Neural cell (in vitro differentiated cells): ENCODE results near the gene DNA2. TPM values are rescaled to one million over a fixed set of nuclear protein-coding genes. Genes with fewer than 3 reads are reported as not detected.

Experiments used
- H2AFZ ChIP-seq: fragments of 200-600, 300-800 bp; sonication (generic), shearing (Covaris generic); 2 replicates; pipeline ENCODE4 v1.6.0; 2014; ENCODE audit warnings: low read depth, mild to moderate bottlenecking, antibody characterized with exemption, low read length, moderate library complexity
- H3F3A ChIP-seq: fragments of 200-600 bp; shearing (Covaris generic); 2 replicates; pipeline ENCODE4 v1.6.1; 2016; ENCODE audit warnings: mild to moderate bottlenecking, moderate library complexity, mixed read lengths, antibody characterized with exemption, low read length; ENCODE audit not compliant: insufficient read depth, poor library complexity, severe bottlenecking
- H3K27ac ChIP-seq: fragments of 200-600, 300-800 bp; sonication (generic), shearing (Covaris generic); 2 replicates; pipeline ENCODE4 v1.5.1; 2014; ENCODE audit warnings: mild to moderate bottlenecking, low read length, moderate library complexity
- H3K27me3 ChIP-seq: fragments of 300-800, 200-600 bp; sonication (generic), shearing (Covaris generic); 2 replicates; pipeline ENCODE4 v1.6.0; 2014; ENCODE audit warnings: mild to moderate bottlenecking, low read depth, low read length, moderate library complexity; ENCODE audit not compliant: insufficient read depth
- H3K36me3 ChIP-seq: fragments of 300-800, 200-600 bp; sonication (generic), shearing (Covaris generic); 2 replicates; pipeline ENCODE4 v1.5.1; 2014; ENCODE audit warnings: mild to moderate bottlenecking, antibody characterized with exemption, low read length, moderate library complexity; ENCODE audit not compliant: insufficient read depth
- H3K4me2 ChIP-seq: fragments of 300-800, 200-600 bp; sonication (generic), shearing (Covaris generic); 2 replicates; pipeline ENCODE4 v1.6.0; 2014; ENCODE audit warnings: mild to moderate bottlenecking, low read length
- H3K4me3 ChIP-seq: fragments of 300-800, 200-600 bp; sonication (generic), shearing (Covaris generic); 2 replicates; pipeline ENCODE4 v1.5.1; 2014; ENCODE audit warnings: mild to moderate bottlenecking, low read length, moderate library complexity
- H3K79me2 ChIP-seq: fragments of 200-600 bp; shearing (Covaris generic); replicated peaks from 2 replicates; pipeline ENCODE4 v1.6.0; 2014; ENCODE audit warnings: mild to moderate bottlenecking, low read length, moderate library complexity; ENCODE audit not compliant: insufficient read depth
- H3K9ac ChIP-seq: fragments of 300-800, 200-600 bp; sonication (generic), shearing (Covaris generic); 2 replicates; pipeline ENCODE4 v1.6.1; 2016; ENCODE audit warnings: mild to moderate bottlenecking, low read length, mixed read lengths
- H3K9me2 ChIP-seq: fragments of 200-600 bp; shearing (Covaris generic); 2 replicates; pipeline ENCODE4 v1.6.1; 2016; ENCODE audit warnings: mild to moderate bottlenecking, low read length, mixed read lengths; ENCODE audit not compliant: insufficient read depth
- H3K9me3 ChIP-seq: fragments of 200-600, 300-800 bp; sonication (generic), shearing (Covaris generic); 2 replicates; pipeline ENCODE4 v1.6.1; 2016; ENCODE audit warnings: mild to moderate bottlenecking, mixed run types, low read length, moderate library complexity, mixed read lengths
- H4K20me1 ChIP-seq: fragments of 200-600 bp; shearing (Covaris generic); 2 replicates; pipeline ENCODE4 v1.6.1; 2016; ENCODE audit warnings: mild to moderate bottlenecking, mixed run types; ENCODE audit not compliant: insufficient read depth
- CTCF ChIP-seq: fragments of 450-650 bp; IDR thresholded peaks from 2 replicates; pipeline ENCODE4 v1.5.1; 2014; ENCODE audit warnings: antibody characterized with exemption, mild to moderate bottlenecking, moderate library complexity; ENCODE audit not compliant: poor library complexity, severe bottlenecking
- EP300 ChIP-seq: fragments of 450-650 bp; conservative IDR thresholded peaks from 2 replicates; pipeline ENCODE4 v1.6.1; 2014; ENCODE audit warnings: antibody characterized with exemption, mild to moderate bottlenecking, moderate library complexity; ENCODE audit not compliant: poor library complexity, severe bottlenecking
- EZH2 ChIP-seq: fragments of 200-600, 300-800 bp; shearing (Covaris generic), sonication (generic); IDR thresholded peaks from 2 replicates; pipeline ENCODE4 v1.6.1; 2014; ENCODE audit warnings: antibody characterized with exemption, low read length, borderline replicate concordance, mild to moderate bottlenecking; ENCODE audit not compliant: insufficient read depth, poor library complexity, severe bottlenecking
- MXI1 ChIP-seq: fragments of 450-650 bp; conservative IDR thresholded peaks from 2 replicates; pipeline ENCODE4 v1.6.1; 2014; ENCODE audit warnings: antibody characterized with exemption, mild to moderate bottlenecking; ENCODE audit not compliant: poor library complexity, severe bottlenecking
- POLR2AphosphoS5 ChIP-seq: IDR thresholded peaks from 2 replicates; pipeline ENCODE4 v1.6.1; 2012
- RAD21 ChIP-seq: fragments of 450-650 bp; conservative IDR thresholded peaks from 2 replicates; pipeline ENCODE4 v1.6.1; 2014; ENCODE audit warnings: antibody characterized with exemption, mild to moderate bottlenecking, moderate library complexity
- REST ChIP-seq: IDR thresholded peaks from 2 replicates; pipeline ENCODE4 v1.6.1; 2012; ENCODE audit warnings: borderline replicate concordance
- SMC3 ChIP-seq: fragments of 450-650 bp; conservative IDR thresholded peaks from 2 replicates; pipeline ENCODE4 v1.6.1; 2014; ENCODE audit warnings: antibody characterized with exemption, mild to moderate bottlenecking, moderate library complexity; ENCODE audit not compliant: poor library complexity
- TAF1 ChIP-seq: IDR thresholded peaks from 2 replicates; pipeline ENCODE4 v1.6.1; 2012; ENCODE audit warnings: low read depth
- polyA plus RNA-seq: library from polyadenylated mRNA; depleted of rRNA; stranded (reverse); fragments of >200 nt; gene quantifications from 2 replicates; pipeline ENCODE4 v1.2.3, GENCODE V29; 2014

Gene DNA2
- polyA plus RNA-seq, 1 donor from 2014 or later, result 15.2 TPM

- Histone ChIP-seq H3K27ac (no peak overlapping the region), H3K9me3 (no peaks in the 10 kb centered on the region), H2AFZ (no peak overlapping the region), H3K36me3 (no peaks in the 10 kb centered on the region), H3K4me3 (no peak overlapping the region), H3K9me2 (no peaks in the 10 kb centered on the region), H3K9ac (no peak overlapping the region), H3K79me2 (no peaks in the 10 kb centered on the region), H3K27me3 (no peaks in the 10 kb centered on the region), H3F3A (no peaks in the 10 kb centered on the region), H3K4me2 (no peak overlapping the region), H4K20me1 (no peaks in the 10 kb centered on the region)
- TF ChIP-seq REST, result no peak
- no peak for TF ChIP-seq SMC3
- no peak for TF ChIP-seq POLR2AphosphoS5
- no peak for TF ChIP-seq RAD21
- TF ChIP-seq EP300, result no peak
- TF ChIP-seq CTCF, result no peak
- TF ChIP-seq TAF1, result no peak
- no peak for TF ChIP-seq EZH2
- no peak for TF ChIP-seq MXI1
Observed at GRCh38 chr10:68424454-68425014, 47.2 kb downstream of the DNA2 start.

- Histone ChIP-seq H3K9ac (no peak overlapping the region), H3K9me3 (no peaks in the 10 kb centered on the region), H3K27ac (no peak overlapping the region), H4K20me1 (no peaks in the 10 kb centered on the region), H2AFZ (no peak overlapping the region), H3K36me3 (no peaks in the 10 kb centered on the region), H3K9me2 (no peaks in the 10 kb centered on the region), H3K79me2 (no peaks in the 10 kb centered on the region), H3K27me3 (no peaks in the 10 kb centered on the region), H3F3A (no peaks in the 10 kb centered on the region), H3K4me3 (no peak overlapping the region), H3K4me2 (no peak overlapping the region)
- TF ChIP-seq TAF1 (no peak), SMC3 (no peak), MXI1 (no peak), EP300 (no peak), REST (no peak), RAD21 (no peak), POLR2AphosphoS5 (no peak), EZH2 (no peak), CTCF (no peak)
Observed at GRCh38 chr10:68423522-68423921, 48.3 kb downstream of the DNA2 start.
